Measurements from ENCODE around the gene MOSMO. TPM values are rescaled to one million over a fixed set of nuclear protein-coding genes. Genes with fewer than 3 reads are reported as not detected.

Gene MOSMO
- 10 to 100 TPM in 1 of 2 donors, 1 to 10 TPM in 1; 4.2 to 13.6 TPM for total RNA-seq
- polyA plus RNA-seq: 1 to 10 TPM; 3.9 to 4.8 TPM

DNA sequence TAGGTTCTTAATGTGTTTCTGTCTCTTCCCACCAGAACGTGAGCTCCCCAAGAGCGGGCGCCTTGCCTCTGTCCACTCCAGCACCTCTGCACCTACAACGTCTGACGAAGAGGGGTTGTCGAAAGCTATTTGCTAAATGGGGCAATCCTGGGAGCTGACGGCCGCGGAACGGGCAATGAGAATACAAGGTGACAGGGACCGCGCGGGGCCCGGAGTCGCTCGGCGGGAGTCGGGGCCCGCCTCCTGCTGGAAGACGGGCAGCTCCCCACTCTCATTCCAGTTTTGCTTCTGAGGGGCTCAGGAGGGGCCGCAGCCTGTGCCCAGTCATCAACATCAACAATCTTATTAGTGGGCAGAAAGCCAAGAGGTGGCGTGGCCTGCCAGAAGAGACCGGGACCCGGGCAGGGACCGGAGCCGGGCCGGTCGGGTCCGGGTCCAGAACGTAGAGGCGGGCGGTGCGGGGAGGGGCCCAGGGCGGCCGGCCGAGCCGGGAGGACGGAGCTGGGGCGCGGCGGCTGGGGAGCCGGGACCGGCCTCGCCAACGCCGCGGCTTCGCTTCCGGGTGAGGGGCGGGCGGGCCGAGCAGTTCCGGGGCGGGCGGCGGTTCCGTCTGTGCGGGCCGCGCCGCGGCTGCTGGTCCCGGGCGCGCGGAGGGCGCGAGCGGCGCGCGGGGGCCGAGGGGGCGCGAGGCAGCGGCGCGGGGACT lies at the start of gene MOSMO:
TSS of gene MOSMO (plus strand) at position 603 of the 706 bp plus-strand sequence. CDS start 191 bp downstream, outside the sequence.
- TF ChIP-seq SP1 (IDR thresholded peaks at IDR 0.05): no peak
- no peak for TF ChIP-seq ZBTB33 (IDR thresholded peaks at IDR 0.05)
- TF ChIP-seq RXRA (IDR thresholded peaks at IDR 0.05): no peak
- TF ChIP-seq, protein P1, sequence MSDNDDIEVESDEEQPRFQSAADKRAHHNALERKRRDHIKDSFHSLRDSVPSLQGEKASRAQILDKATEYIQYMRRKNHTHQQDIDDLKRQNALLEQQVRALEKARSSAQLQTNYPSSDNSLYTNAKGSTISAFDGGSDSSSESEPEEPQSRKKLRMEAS (IDR thresholded peaks at IDR 0.05): no peak
- TF ChIP-seq NR2F2 (IDR thresholded peaks at IDR 0.05): no peak
- TF ChIP-seq GABPA (IDR thresholded peaks at IDR 0.05 in 1 of 2, conservative IDR thresholded peaks at IDR 0.05 in 1 of 2): peak in 1 of 2 donors; percentile 72
- TF ChIP-seq JUND (IDR thresholded peaks at IDR 0.05): no peak
- no peak for TF ChIP-seq HNF4G (IDR thresholded peaks at IDR 0.05)
- TF ChIP-seq HNF4A (conservative IDR thresholded peaks at IDR 0.05): peak; percentile 12 to 13
- TF ChIP-seq EGR1 (IDR thresholded peaks at IDR 0.05; ENCODE audit: low read depth in 2 of 2): no peak
- TF ChIP-seq YY1 (IDR thresholded peaks at IDR 0.05): peak; percentile 38
- TF ChIP-seq, protein P2, sequence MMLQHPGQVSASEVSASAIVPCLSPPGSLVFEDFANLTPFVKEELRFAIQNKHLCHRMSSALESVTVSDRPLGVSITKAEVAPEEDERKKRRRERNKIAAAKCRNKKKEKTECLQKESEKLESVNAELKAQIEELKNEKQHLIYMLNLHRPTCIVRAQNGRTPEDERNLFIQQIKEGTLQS (IDR thresholded peaks at IDR 0.05): no peak
- no peak for TF ChIP-seq FOXA1 (IDR thresholded peaks at IDR 0.05)
- no peak for TF ChIP-seq TAF1 (conservative IDR thresholded peaks at IDR 0.05)
- TF ChIP-seq RAD21 (IDR thresholded peaks at IDR 0.05): no peak
- TF ChIP-seq REST (IDR thresholded peaks at IDR 0.05): peak; percentile 98
- Histone ChIP-seq H3K27me3 (ENCODE audit: control insufficient read depth in 4 of 4, insufficient read depth in 4 of 4, low read length in 3 of 4) (no peaks in the 10 kb centered on the region), H3K9me3 (ENCODE audit: control insufficient read depth in 4 of 4, low read length in 3 of 4) (no peaks in the 10 kb centered on the region), H3K27ac (ENCODE audit: low read depth in 1 of 2, low read length in 2 of 2) (peak within 1 kb of the TSS; percentile 71 to 88), H3K36me3 (ENCODE audit: control insufficient read depth in 4 of 4, insufficient read depth in 3 of 4, low read depth in 1 of 4, low read length in 3 of 4) (peaks cover 0 to 1% (median 0%) of the 10 kb centered on the region in 4 donors), H3K4me3 (ENCODE audit: low read depth in 1 of 3, low read length in 3 of 3) (peak within 1 kb of the TSS; percentile 71 to 99 (median 90)), H3K9ac (ENCODE audit: low read depth in 1 of 2, low read length in 2 of 2) (peak within 1 kb of the TSS; percentile 54 to 74), H3K4me1 (ENCODE audit: control insufficient read depth in 4 of 4, insufficient read depth in 4 of 4, low read length in 3 of 4) (peaks cover 7 to 19% (median 12%) of the 10 kb centered on the region in 4 donors)
- peak; percentile 71 for DNase-seq (ENCODE audit: low spot score)
- 2% methylated on average over 78 of the region's 78 CpGs for WGBS

DNA sequence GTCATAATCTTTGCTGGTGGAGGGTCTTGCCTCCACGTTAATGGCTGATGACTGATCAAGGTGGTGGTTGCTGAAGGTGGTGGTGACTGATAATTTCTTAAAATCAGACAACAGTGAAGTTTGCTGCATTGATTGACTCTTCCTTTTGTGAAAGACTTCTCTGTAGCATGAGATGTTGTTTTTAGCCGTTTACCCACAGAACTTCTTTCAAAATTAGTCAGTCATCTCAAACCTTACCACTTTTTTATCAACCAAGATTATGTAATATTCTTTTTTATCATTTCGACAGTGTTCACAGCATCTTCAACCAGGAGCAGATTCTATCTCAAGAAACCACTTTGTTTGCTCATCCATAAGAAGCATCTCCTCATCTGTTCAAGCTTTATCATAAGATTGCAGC lies 48.9 kb upstream of the MOSMO start:
- no peak overlapping the region for H3K27ac ChIP-seq (ENCODE audit: low read depth in 1 of 2, low read length in 2 of 2)
- H3K4me1 ChIP-seq (ENCODE audit: control insufficient read depth in 4 of 4, insufficient read depth in 4 of 4, low read length in 3 of 4): peaks cover 0 to 15% (median 10%) of the 10 kb centered on the region in 4 donors
- H3K27me3 ChIP-seq (ENCODE audit: control insufficient read depth in 4 of 4, insufficient read depth in 4 of 4, low read length in 3 of 4): no peaks in the 10 kb centered on the region
- WGBS: 81% methylated on average over 3 of the region's 3 CpGs
- no peak overlapping the region for H3K4me3 ChIP-seq (ENCODE audit: low read depth in 1 of 3, low read length in 3 of 3)
- peaks cover 17 to 66% (median 54%) of the 10 kb centered on the region in 4 donors for H3K36me3 ChIP-seq (ENCODE audit: control insufficient read depth in 4 of 4, insufficient read depth in 3 of 4, low read depth in 1 of 4, low read length in 3 of 4)
- H3K9ac ChIP-seq (ENCODE audit: low read depth in 1 of 2, low read length in 2 of 2): no peak overlapping the region
- no peak for DNase-seq (ENCODE audit: low spot score)
- H3K9me3 ChIP-seq (ENCODE audit: control insufficient read depth in 4 of 4, low read length in 3 of 4): no peaks in the 10 kb centered on the region
- TF ChIP-seq, protein P1 (IDR thresholded peaks at IDR 0.05): no peak
- no peak for TF ChIP-seq YY1 (IDR thresholded peaks at IDR 0.05)
- no peak for TF ChIP-seq CTCF (IDR thresholded peaks at IDR 0.05; ENCODE audit: low read depth, low read length, missing input control)
- no peak for TF ChIP-seq FOXA1 (IDR thresholded peaks at IDR 0.05)
- no peak for TF ChIP-seq SP1 (IDR thresholded peaks at IDR 0.05)
- TF ChIP-seq REST (IDR thresholded peaks at IDR 0.05): no peak
- no peak for TF ChIP-seq HNF4G (IDR thresholded peaks at IDR 0.05)
- no peak for TF ChIP-seq RXRA (IDR thresholded peaks at IDR 0.05)
- TF ChIP-seq HNF4A (conservative IDR thresholded peaks at IDR 0.05): no peak
- TF ChIP-seq, protein P2 (IDR thresholded peaks at IDR 0.05): no peak
- TF ChIP-seq TAF1 (conservative IDR thresholded peaks at IDR 0.05): no peak
- no peak for TF ChIP-seq GABPA (IDR thresholded peaks at IDR 0.05 in 1 of 2, conservative IDR thresholded peaks at IDR 0.05 in 1 of 2)

Data from liver (tissue), 9 donors.